HEK293 (cell line): ENCODE results near the gene GLIPR1L2.

Experiments used
- GLI4 ChIP-seq: fragments of 450-650 bp; formaldehyde crosslinking; IDR thresholded peaks from 2 replicates; pipeline ENCODE4 v1.5.1; 2016; ENCODE audit warnings: missing biosample characterization, missing genetic modification characterization
- ZBTB8A ChIP-seq: fragments of 450-650 bp; formaldehyde crosslinking; IDR thresholded peaks from 2 replicates; pipeline ENCODE4 v1.5.1; 2016; ENCODE audit warnings: missing biosample characterization, missing genetic modification characterization
- ZFP3 ChIP-seq: fragments of 450-650 bp; formaldehyde crosslinking; IDR thresholded peaks from 2 replicates; pipeline ENCODE4 v1.5.1; 2016; ENCODE audit warnings: low read depth, missing biosample characterization, missing genetic modification characterization
- ZNF221 ChIP-seq: fragments of 450-650 bp; formaldehyde crosslinking; IDR thresholded peaks from 2 replicates; pipeline ENCODE4 v1.5.1; 2017; ENCODE audit warnings: missing biosample characterization, missing genetic modification characterization, borderline replicate concordance
- ZNF274 ChIP-seq, 2 experiments: fragments of 200-500 bp in 1 of 2; fragments of 450-650 bp in 1 of 2; sonication (Bioruptor generic) in 1 of 2; formaldehyde crosslinking in 1 of 2; IDR thresholded peaks; 2 replicates each; pipeline versions ENCODE4 v1.5.1 to v1.6.1; 2014 to 2016; ENCODE audit warnings: borderline replicate concordance in 1 of 2, inconsistent platforms in 1 of 2, low read length in 1 of 2, missing biosample characterization in 1 of 2, missing genetic modification characterization in 1 of 2
- ZNF510 ChIP-seq: fragments of 450-650 bp; formaldehyde crosslinking; IDR thresholded peaks from 2 replicates; pipeline ENCODE4 v1.5.1; 2018; ENCODE audit warnings: mild to moderate bottlenecking, missing genetic modification characterization, missing biosample characterization; ENCODE audit not compliant: insufficient replicate concordance
- ZNF514 ChIP-seq: fragments of 450-650 bp; formaldehyde crosslinking; IDR thresholded peaks from 2 replicates; pipeline ENCODE4 v1.5.1; 2016; ENCODE audit warnings: missing biosample characterization, missing genetic modification characterization
- ZNF777 ChIP-seq: fragments of 450-650 bp; formaldehyde crosslinking; IDR thresholded peaks from 2 replicates; pipeline ENCODE4 v1.5.1; 2017; ENCODE audit warnings: missing biosample characterization, missing genetic modification characterization, borderline replicate concordance
- TF ChIP-seq, protein P1 (sequence below): fragments of 450-650 bp; formaldehyde crosslinking; IDR thresholded peaks from 2 replicates; pipeline ENCODE4 v1.5.1; 2016; ENCODE audit warnings: missing biosample characterization, missing genetic modification characterization
- TF ChIP-seq, protein P2 (sequence below): fragments of 450-650 bp; formaldehyde crosslinking; IDR thresholded peaks from 2 replicates; pipeline ENCODE4 v1.5.1; 2016; ENCODE audit warnings: missing biosample characterization, missing genetic modification characterization
- TF ChIP-seq, protein P3 (sequence below): fragments of 450-650 bp; formaldehyde crosslinking; IDR thresholded peaks from 2 replicates; pipeline ENCODE4 v1.5.1; 2016; ENCODE audit warnings: missing biosample characterization, missing genetic modification characterization, low read depth

DNA sequence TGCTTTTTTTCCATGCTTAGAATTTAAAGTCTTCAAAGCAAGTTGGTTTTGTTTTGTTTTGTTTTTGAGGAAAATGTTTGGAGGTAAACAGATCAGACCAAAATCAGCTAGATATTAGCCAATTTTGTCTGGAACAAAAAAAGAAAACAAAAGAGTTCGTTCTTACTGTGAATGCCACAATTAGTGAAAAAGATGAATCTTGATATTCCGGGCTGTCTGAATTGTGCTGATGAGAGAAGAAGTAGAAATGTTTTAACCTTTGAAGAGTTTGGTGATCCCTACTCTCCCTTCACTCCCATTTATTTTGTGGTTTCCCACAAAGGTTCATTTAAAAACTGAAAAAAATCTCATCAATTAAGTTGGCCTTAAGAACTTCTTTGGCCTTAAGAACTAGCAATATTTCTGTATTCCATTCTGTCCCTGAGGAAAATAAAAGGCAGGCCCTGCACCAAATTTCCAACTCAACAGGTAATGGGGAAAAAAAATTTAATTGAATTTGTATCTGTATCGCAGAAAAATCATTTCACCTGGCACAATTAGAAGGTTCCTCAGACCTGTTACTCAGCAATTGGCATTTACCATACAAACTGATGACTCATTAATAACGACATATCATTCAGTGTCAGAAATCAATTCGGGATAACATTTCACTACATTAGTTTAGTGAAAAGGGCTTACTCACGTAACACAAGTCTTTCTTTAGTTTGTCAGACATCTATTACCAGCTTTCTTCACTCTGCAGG lies 562 bp upstream of the GLIPR1L2 start:
- TF ChIP-seq, protein P1, sequence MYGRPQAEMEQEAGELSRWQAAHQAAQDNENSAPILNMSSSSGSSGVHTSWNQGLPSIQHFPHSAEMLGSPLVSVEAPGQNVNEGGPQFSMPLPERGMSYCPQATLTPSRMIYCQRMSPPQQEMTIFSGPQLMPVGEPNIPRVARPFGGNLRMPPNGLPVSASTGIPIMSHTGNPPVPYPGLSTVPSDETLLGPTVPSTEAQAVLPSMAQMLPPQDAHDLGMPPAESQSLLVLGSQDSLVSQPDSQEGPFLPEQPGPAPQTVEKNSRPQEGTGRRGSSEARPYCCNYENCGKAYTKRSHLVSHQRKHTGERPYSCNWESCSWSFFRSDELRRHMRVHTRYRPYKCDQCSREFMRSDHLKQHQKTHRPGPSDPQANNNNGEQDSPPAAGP (tag by site-specific recombination) = no peak
- TF ChIP-seq, protein P2, sequence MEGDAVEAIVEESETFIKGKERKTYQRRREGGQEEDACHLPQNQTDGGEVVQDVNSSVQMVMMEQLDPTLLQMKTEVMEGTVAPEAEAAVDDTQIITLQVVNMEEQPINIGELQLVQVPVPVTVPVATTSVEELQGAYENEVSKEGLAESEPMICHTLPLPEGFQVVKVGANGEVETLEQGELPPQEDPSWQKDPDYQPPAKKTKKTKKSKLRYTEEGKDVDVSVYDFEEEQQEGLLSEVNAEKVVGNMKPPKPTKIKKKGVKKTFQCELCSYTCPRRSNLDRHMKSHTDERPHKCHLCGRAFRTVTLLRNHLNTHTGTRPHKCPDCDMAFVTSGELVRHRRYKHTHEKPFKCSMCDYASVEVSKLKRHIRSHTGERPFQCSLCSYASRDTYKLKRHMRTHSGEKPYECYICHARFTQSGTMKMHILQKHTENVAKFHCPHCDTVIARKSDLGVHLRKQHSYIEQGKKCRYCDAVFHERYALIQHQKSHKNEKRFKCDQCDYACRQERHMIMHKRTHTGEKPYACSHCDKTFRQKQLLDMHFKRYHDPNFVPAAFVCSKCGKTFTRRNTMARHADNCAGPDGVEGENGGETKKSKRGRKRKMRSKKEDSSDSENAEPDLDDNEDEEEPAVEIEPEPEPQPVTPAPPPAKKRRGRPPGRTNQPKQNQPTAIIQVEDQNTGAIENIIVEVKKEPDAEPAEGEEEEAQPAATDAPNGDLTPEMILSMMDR = no peak
- TF ChIP-seq ZFP3 (tag by site-specific recombination) = no peak
- no peak for TF ChIP-seq ZBTB8A (tag by site-specific recombination)
- TF ChIP-seq, protein P3, sequence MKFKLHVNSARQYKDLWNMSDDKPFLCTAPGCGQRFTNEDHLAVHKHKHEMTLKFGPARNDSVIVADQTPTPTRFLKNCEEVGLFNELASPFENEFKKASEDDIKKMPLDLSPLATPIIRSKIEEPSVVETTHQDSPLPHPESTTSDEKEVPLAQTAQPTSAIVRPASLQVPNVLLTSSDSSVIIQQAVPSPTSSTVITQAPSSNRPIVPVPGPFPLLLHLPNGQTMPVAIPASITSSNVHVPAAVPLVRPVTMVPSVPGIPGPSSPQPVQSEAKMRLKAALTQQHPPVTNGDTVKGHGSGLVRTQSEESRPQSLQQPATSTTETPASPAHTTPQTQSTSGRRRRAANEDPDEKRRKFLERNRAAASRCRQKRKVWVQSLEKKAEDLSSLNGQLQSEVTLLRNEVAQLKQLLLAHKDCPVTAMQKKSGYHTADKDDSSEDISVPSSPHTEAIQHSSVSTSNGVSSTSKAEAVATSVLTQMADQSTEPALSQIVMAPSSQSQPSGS = no peak; the same call in 1 of the 2 replicates
- TF ChIP-seq ZNF274 (IDR thresholded peaks at IDR 0.05; ENCODE audit: low read length) = no peak
- no peak for TF ChIP-seq ZNF274 (tag by site-specific recombination; IDR thresholded peaks at IDR 0.05; ENCODE audit: borderline replicate concordance)
- TF ChIP-seq ZNF510 (tag by site-specific recombination) = no peak
- no peak for TF ChIP-seq GLI4 (tag by site-specific recombination)
- TF ChIP-seq ZNF221 (tag by site-specific recombination) = no peak
- TF ChIP-seq ZNF514 (tag by site-specific recombination) = no peak
- TF ChIP-seq ZNF777 (tag by site-specific recombination) = no peak
